Renal cortex interstitium (tissue), 11 donors: ENCODE data around the gene VGF. TPM values are rescaled to one million over a fixed set of nuclear protein-coding genes. Genes with fewer than 3 reads are reported as not detected.

Experiments used
- DNase-seq, 11 donors: peaks; one replicate each; pipeline ENCODE4 v3.0.0-alpha.2; 2013; ENCODE audit warnings: low read depth in 9 of 11, low spot score in 4 of 11; ENCODE audit errors: extremely low read depth in 1 of 11
- polyA plus RNA-seq, 3 donors: library from polyadenylated mRNA; unstranded; fragments of 120-200 nt; gene quantifications; one replicate each; pipeline ENCODE4 v1.2.1, GENCODE V29; 2013; ENCODE audit not compliant: insufficient read length in 3 of 3

Gene VGF
- polyA plus RNA-seq, 3 donors: 0.08 to 0.61 (median 0.17) TPM

DNA sequence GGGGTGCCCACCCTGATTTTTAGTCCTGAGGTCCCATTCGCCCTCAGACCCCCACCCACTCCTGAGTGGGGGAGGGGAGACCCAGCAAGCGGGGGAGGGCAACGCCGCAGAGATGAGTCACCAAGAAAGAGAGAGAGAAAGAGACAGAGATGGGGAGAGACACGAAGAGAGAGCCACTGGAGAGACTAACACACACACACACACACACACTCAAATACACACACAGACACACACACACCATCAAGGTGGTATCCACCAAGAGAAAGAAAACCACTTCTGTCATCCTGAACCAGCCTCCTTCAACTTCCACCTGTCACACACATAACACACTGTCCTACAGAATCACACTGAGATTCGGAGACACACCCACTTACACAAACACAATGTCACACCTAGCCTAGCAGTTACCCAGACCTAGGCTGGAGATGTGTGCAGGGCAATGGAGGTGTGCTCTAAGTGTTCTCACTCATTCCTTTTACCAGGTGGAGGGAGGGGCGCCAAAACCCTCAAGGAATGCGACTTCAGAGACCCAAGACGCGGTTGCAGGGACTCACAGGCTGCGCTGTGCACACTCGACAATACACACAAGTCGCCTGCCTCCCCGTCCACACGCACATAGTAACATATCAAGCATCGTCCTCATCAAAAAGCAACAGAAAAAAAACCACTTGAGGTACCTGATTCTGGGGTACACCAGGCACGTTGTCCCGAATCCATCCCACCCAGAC is 3.9 kb upstream of the VGF start:
- no peak for DNase-seq

DNA sequence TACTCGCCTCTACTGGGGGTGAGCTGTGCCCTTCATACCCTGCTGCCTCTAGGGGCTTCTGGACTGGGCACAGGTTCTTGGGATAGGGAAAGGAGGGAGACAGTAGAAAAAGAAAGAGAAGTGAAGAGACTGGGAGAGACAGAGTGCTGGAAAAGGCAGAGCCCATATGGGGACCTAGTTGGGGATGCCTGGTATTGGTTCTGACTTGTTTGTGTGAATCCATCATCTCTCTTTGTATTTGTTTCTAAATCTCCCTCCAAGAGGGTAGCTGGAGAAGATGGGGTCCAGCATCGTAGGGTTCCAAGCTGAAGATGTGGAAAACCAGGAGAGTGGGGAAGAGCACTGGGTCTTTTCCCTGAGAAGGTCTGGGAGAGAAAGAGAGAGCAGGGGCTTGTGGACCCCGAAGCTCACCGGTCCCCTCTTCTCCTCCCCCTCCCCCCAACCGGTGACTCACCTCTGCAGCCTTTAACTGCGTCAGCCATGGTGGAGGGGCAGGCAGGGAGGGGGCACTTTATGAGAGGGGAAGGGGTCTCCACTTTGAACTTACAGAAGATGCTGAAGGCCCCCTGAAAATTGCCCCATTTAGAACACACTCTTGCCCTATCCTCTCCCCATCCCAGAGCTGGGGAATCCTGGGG is 3.2 kb upstream of the VGF start:
- no peak for DNase-seq

DNA sequence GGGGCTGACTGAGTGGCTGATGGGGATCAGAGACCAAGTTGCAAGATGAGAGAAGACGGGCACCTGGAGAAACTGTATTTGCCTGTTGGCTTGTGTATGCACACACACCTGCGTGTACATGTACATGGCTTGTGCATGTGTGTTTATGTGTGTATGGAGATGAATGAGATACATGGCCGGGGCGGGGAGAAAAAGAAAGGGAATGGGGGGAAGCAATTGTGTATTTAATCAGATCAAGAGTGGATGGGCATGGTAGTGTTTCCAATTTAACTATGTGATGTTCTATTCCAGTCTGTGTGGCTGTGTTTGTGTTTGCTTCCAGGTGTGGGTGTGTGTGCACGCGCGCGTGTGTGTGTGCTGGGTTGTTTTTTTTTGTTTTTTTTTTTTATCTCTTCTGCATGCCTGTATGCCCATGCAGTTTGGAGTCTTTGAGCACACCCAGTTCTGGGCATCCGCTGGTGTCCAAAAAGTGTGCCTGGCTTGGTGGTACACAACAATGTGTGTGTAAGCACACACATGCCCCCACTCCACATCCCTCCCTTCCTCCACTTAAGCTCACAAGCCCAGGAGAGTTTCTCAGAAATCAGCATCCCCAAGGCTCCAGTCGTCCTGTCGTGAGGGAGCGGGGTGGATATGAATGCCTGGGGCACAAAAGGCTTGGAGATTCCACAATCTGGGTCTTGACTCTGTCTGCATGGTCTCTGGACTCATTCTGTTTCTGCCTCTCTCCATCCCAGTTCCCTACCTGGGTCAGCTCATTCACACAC is 2.5 kb upstream of the VGF start:
- DNase-seq: no peak

DNA sequence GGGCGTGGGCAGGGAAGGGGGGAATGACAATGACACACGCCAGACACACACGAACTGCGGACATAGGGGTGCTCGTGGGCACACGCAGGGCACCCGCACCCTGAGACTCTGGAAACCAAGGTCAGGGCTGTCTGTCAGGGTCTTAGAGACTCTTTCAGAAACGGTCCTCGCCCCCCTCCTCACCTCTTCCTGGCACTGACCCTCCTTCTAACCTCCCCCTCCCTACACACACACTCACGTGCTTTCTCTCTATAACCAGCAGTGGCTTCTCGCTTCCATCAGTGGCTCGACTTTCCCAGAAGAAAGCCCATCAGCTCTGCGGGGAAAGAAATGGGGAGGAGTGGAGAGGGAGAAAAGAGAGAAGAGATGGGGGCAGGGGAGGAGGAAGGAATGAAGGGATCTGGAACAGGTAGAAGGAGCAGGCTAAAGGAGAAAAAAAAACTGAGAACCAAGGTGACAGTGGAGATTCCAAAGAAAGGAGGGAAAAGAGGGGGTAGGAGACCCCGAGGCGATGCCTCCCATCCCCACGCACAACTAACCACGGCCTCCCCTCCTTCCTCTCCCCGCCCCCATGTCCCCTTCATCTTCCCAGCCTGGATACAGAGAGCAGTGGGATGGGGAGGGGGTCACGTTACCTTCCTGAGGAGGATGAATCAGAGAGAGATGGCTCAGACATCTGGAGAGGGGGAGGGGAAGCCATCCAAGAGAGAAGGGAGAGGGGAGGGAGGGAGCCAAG is 1.7 kb upstream of the VGF start:
- DNase-seq: no peak

DNA sequence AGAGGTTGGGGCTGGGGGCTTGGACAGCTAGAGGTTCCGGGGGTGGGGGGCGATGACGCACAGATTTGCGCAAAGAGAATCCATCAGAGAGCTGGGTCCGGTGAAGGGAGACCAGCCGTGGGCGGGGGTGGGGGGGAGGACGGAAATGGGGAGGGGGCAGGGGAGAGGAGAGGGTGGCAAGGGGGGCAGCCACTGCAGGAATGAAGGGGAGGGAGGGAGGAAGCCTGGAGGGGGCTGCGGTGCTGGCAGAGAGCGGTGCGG is 1.2 kb upstream of the VGF start:
- no peak for DNase-seq

DNA sequence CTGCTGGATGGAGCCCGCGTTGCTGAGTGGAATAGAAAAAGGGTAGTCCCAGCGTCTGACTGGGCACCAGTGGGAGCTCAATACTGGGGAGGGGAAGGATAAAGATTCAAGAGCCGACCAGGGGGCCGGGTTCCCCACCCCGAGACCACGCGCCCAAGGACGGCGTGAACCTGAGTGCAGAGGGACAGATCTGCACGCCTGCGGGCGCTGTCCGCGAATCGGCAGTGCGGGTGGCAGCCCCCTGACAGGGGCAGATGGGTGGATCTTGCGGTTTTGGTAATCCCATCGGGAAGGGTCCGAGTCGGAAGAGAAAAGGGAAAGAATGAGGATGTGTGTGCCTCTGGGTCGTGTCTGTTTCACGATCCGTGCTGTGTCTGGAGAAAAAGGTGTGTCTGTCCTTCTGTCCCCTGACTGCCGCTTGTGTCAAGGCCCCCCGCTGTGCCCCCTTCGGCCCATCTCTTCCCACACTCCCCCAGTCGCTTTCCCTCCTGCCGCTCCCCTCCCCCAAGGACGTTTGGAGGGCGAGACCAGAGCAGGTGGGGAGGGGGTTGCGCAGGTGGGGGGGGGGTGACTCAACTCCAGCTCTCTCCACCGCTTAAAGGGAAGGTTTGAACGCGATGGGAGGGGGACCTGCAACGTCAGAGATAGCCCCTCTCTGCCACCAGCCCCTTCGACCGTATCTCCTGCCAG is 734 bp upstream of the VGF start:
- DNase-seq: no peak

DNA sequence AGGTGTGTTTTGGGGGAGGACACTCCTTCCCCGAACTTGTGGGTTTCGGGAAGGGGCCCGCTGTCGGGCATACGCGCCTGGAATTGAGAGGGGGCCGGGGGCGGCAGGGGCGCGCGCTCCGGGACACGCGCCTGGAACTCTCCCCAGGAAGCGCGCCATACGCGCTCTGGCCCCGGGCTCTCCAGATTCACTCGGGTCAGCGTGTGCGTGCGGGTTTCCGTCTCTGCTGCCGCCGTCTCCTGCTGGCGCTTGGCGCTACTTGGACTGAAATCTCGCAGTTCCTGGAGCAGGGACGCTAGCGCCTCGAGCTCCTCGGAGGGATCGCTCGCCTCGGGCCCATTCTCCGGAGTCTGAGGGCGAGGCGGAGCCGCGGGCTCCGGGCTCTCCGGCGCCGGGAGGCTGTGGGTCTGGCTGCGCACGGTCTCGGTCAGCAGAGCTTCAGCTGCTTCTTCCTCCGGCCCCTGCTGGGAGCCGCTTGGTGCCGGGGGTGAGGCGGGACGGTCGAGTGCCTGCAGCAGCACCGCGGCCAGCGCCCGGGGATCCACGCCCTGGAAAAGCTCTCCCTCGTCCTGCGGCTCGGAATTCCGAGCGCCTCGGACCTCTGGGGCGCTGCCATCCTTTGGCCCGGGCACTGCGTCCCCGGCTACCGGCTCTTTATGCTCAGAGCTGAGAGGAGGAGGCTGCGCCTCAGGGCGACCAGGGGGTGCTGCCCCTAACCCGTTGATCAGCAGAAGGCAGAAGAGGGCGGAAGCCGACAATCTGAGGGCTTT is 1.1 kb downstream of the VGF start:
- no peak for DNase-seq

DNA sequence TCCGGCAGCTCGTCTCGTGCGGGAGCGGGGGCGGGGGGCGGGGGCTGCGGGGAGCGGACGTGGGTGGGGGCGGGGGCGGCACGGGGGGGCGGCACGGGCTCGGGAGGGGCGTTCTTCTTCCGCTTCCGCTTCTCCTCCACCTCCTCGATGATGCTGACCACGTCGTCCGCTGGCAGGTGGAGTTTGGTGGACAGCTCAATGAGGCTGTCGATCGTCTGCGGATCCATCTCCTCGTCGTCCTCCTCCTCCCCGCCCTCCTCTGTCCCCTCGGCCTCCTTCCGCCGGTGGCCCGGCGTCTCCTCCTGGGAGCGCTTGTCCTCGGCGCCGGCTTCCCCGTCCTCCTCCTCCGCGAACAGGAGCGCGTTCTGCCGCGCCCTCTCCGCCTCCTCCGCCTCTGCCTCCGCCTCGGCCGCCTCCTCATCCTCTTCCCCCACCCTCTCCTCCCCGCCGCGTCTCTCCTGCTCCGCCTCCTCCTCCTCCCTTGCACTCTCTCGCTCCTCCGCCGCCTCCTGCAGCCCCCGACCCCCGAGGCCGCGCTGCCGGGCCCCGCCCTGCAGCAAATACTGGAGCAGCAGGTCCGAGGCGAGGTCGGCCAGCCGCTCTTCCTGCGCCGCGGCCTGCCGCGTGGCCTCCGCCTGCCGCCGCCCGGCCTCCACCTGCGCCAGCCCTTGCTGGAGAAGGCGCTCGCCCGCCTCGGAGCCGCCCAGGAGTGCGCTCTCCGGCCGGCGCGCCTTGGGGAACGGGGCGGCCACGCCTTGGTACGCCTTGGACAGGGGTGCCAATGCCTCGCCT is 1.9 kb downstream of the VGF start:
- DNase-seq: no peak

DNA sequence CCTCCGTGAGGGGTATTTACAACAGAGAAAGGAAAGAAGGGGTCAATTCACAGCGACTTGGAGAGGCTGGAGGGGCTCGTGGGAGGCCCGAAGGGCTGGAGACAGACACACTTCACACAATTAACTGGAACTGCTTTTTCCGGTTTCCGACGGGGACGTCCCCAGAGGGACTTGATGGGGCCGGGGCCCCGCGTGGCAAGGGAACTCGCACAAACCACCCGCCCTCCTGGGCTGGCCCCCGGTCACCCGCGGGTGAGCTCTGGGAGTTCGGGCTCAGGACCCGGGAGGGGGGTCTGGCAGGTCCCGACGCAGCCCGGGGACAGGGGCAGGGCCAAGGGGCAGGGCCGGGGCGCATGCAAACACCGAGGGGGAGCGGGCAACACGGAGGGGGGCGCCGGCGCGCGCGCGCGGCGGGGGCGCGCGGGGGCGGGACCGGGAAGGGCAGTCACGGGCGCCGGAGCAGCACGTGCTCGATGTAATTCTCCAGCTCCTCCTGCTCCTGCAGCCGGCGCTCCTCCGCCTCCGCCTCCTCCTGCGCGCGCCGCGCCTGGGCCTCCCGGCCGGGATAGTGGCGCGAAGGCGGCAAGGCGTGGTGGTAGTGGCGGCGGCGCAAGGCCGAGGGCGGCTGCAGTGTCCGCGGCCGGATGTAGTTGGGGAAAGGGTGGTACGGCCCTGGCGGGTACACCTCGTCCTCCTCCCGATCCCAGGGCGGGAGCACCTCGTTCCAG is 2.7 kb downstream of the VGF start:
- DNase-seq: no peak

DNA sequence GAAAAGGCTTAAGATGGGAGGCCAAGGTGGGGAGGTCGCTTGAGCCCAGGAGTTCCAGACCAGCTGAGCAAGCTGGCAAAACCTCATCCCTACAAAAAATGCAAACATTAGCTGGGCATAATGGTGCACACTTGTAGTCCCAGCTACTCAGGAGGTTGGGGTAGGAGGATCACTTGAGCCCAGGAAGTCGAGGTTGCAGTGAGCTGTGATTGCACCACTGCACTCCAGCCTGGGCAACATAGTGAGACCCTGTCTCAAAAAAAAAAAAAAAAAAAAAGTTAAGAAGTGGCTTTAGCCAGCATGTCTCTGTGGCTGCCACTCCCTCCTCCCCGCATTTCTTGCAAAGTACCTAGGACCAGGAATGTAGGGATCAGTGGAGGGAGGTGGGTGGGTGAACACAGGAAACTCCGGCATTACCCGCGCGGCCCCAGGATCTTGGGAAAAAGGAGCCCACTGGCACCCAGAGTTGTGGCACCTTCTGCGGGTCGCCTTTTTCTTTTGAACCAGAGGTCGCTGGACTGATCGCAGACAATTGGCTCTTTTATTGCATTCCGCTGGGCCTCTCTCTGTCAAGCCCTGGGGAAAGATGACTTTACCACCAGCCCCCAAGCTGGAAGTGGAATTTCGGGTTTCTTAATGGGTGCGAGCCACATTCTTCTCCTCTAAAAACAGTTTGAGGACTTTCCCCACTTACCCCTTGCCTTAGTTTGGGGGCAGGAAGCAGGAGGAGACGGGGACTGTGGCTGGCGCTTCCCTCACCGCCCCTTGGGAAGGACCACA is 3.5 kb downstream of the VGF start:
- DNase-seq: no peak

DNA sequence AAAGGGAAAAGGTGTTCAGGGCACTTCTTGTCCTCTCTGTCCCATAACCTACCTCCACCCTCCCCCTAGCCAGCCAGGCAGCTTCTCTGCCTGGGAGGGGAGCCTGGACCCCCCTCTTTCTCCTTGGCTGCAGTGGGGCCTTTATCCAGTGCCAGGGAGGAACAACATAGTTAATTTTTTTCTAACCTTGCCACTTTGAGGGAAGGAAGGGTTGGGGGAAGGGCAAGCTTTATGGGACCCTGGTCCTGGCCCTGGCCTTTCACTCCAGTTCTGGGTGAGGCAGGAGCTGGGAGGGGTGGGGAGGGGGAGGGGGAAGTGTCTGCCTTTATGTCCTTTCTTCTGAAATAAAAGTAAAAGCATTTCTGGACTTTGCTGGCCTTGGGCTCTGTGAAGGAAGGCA is 4.5 kb downstream of the VGF start:
- no peak for DNase-seq

DNA sequence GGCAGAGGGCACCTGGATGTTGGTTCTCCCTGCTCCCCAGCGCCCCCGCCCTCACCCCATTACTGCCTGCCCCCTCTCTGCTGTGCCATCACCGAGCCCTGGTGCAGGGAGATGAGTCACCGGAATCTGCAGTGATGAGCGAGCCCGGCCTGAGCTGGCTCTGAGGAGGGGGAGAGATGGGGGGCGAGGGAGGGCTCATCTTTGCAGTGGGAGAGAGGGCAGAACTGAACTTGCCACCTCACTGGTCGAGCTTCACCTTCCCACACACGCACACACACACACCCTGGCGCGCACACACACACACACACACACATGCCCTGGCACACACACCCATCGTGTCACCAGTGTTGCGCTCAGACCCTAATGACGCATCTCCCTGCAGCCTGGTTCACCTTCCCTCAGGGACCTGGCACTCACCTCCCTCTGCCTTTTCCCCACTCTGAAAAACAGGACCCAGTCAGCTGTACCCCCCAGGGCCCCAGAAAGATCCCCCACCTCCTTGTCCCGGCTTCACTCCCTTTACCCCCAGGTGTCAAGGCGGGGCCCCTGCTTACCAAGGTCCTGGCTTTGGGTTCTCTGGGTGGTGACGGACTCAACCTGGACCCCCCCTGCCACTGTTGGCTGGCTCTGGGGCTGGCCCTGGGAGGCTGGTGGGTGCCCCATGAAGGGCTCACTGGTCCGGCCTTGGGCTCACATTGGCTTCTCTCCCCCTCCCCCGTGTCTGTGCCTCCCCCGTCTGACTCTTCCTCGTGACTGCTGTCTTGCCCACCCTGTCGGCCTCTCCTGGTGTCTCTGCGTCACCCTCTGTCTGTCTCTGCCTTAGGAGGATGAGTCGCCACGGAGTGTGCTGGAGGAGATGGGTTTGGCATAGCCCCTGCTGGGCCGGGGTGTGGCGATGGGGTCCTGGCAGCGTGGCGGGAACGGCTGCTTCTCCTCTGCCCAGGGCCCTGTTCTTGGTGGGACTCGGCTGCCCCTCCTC is 5.4 kb downstream of the VGF start:
- no peak for DNase-seq

DNA sequence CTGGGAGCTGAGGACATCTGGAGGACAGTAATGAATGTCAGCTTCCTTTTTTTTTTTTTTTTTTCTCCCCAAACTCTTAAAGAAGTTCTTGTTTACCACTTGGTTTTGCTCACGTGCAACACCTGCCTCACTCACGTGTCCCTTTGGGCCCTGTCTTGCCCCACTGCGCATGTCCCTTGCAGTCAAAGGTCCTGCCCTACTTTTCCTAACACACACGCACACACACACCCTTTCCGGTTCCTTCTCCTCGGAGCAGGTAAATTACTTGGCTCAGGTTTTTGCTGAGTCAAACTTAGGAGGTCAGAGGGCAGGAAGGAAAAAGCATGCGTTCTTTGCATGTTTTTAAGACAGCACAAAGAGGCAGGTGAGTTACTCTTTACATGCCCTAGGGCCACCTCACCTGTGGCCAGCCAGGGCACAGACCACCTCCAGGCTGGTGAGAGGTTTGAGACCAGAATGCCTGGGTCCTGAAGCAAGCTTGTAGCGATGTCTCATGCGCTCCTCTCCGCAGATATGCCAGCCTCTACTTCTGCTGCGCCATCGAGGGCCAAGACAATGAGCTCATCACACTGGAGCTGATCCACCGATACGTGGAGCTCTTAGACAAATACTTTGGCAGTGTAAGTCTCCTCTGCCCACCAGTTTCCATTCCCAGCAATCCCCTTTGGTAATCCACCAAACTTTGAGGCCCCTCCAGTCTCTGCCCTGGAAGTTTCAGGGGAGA is 8.3 kb downstream of the VGF start:
- DNase-seq: no peak

DNA sequence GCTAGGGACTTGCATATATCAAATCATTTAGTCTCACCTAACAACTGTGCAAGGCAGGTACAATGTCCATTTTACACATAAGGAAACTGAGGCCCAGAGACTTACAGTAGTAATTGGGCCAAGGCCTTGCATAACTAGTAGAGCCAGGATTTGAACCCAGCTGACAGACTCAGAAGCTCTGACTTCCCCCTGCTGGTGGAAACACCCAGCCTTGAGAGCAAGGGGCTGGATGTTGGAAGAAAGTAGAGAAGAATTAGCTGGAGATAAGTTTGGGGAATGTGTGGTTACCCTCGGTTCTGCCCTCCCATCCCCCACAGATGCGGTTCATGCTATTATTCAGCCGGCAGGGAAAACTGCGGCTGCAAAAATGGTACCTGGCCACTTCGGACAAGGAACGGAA is 9.1 kb downstream of the VGF start:
- DNase-seq: no peak

DNA sequence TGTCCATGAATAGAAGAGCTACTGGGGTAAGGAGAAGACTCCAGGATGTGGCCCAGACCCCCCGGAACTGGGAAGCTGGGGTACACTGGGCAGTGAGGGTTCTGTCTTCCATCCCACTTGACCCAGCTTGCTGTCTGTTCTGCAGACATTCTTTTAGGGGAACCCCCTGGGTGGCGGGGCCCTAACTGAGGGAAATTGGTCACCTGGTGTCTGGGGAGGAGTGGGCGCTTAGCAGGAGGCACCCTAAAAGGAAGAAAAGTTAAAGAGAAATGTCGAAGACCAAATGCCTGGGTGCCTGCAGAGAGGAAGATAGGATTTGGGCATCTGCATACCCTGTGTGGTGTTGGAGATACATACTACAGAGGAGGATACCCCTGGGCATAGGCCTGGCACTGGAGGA is 10.1 kb downstream of the VGF start:
- no peak for DNase-seq
